Astrocyte (in vitro differentiated cells and primary cell): ENCODE measurements around the gene RNF26.

Source experiments
- EZH2 ChIP-seq: IDR thresholded peaks from 2 replicates; pipeline ENCODE4 v1.6.1; 2012; ENCODE audit warnings: mild to moderate bottlenecking, low read length, inconsistent platforms; ENCODE audit not compliant: insufficient read depth
- TF ChIP-seq, protein P1 (sequence below): IDR thresholded peaks from 2 replicates; pipeline ENCODE4 v1.5.1; 2011; ENCODE audit warnings: low read depth, mild to moderate bottlenecking, inconsistent platforms, low read length, moderate library complexity; ENCODE audit not compliant: insufficient read depth

DNA sequence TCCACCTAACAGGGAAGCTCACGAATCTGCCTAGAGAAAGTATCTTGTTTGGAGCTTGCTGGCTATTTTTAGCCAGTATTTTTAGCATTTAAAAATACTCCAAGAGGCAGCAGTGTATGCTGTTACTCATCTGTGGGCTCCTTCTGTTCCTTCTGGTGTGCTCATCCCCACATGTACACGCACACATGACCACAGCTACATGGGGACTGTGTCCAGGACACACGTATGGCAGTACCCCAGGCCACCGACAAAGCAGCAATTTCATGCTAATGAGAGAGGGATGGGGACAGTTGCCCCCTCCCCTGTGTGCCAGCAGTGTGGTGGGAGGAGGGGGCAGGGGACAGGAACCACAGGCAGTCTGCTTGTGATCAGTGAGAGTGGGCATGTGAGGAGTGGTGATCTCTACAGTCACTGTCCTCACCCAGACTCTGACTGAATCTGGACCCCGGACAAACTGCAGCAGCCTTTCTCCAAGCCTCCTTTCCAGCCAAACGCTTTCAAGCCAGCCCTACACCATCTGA, 30.8 kb downstream of the RNF26 start:
- TF ChIP-seq, protein P1, sequence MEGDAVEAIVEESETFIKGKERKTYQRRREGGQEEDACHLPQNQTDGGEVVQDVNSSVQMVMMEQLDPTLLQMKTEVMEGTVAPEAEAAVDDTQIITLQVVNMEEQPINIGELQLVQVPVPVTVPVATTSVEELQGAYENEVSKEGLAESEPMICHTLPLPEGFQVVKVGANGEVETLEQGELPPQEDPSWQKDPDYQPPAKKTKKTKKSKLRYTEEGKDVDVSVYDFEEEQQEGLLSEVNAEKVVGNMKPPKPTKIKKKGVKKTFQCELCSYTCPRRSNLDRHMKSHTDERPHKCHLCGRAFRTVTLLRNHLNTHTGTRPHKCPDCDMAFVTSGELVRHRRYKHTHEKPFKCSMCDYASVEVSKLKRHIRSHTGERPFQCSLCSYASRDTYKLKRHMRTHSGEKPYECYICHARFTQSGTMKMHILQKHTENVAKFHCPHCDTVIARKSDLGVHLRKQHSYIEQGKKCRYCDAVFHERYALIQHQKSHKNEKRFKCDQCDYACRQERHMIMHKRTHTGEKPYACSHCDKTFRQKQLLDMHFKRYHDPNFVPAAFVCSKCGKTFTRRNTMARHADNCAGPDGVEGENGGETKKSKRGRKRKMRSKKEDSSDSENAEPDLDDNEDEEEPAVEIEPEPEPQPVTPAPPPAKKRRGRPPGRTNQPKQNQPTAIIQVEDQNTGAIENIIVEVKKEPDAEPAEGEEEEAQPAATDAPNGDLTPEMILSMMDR = no peak
- TF ChIP-seq EZH2 = no peak
